HS-5 (cell line): ENCODE measurements around the gene APH1A.
"Not testable (repeated sequence)": the region's sequence is repeated elsewhere in the genome, so short reads cannot be mapped to it uniquely, and the experiment has no call there.

Source experiments
- DNase-seq: peaks from one replicate; pipeline ENCODE4 v3.0.0-alpha.2; 2012; ENCODE audit warnings: low read depth

Gene APH1A

DNA sequence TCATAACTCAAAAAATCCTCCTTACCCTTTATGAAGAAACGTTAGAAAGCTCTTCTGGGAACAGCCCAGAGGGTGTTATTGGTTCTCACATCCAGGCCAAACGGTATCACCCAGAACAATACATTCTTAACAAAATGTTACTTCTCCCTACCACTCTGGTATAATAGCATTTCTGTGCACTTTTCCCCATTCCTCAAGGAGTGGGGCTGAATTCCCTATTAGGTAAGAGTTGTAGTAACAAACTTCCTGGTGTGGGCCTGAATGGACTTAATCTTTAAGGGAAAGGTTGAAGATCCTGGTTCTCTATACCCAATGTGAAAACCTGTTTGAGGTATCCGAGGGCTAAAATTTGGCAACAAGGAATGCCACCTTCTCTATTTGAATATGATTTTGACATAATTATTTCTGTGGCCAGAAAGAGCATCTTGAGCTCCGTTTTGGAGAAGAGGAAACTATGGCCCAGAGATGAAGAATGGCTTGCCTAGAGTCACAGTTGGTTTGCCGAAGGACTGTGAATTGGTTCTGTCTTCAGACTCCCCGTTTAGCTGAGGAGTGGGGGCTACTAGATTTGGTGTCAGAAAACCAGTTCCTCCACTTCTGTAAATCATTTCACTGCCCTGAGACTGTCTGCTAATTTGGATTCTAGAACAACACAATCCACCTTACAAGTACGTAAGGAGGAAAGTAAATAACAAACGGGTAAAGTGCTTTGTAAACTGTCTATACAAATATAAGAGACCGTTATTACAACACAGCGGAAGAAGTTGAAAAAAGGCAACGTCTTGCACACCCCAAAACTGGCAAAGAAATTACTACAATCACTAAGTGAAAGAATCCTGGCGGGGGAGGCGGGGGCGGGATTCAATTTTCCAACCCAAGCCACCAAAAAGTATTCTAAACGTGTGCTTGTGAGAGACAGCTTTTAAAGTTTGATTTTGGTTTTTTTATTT, 35.2 kb downstream of the APH1A start:
- DNase-seq = no peak

DNA sequence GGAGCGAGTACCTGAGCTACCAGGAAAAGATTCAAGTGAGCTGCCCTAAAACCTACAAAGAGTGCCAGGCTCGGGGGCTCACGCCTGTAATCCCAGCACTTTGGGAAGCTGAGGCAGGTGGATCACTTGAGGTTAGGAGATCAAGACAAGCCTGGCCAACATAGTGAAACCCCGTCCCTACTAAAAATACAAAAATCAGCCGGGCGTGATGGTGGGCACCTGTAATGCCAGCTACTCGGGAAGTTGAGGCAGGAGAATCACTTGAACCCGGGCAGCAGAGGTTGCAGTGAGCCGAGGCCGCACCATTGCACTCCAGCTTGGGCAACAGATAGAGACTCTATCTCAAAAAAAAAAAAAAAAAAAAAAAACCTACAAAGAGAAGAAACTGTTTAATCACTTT, 35.9 kb downstream of the APH1A start:
- DNase-seq = not testable (repeated sequence)

- DNase-seq = not testable (repeated sequence)
These were observed 40.6 kb downstream of the APH1A start for GRCh38 chr1:150228246-150228645.

- no peak for DNase-seq
These were observed 41.6 kb downstream of the APH1A start for GRCh38 chr1:150227228-150227627.

GRCh38 chr1:150226486-150226885, 42.3 kb downstream of the APH1A start:
- no peak for DNase-seq

DNA sequence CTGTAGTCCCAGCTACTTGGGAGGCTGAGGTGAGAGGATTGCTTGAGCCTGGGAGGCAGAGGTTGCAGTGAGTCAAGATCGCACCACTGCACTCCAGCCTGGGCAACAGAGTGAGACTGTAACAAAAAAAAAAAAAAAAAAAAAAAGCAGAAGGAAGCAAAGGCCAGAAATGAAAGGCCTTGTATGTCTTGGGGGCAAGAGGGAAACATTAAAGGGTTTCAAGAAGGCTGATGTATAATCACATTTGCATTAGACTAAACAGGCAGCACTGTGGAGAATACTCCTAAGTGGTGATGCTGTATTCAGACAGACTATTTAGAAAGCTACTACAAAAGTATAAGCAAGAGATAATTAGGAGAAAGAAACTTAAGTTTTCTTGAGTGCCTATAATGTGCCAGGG, 43.3 kb downstream of the APH1A start:
- no peak for DNase-seq

GRCh38 chr1:150224983-150225382, 43.8 kb downstream of the APH1A start:
- DNase-seq = no peak

GRCh38 chr1:150221552-150221951, 47.3 kb downstream of the APH1A start:
- DNase-seq = no peak

DNA sequence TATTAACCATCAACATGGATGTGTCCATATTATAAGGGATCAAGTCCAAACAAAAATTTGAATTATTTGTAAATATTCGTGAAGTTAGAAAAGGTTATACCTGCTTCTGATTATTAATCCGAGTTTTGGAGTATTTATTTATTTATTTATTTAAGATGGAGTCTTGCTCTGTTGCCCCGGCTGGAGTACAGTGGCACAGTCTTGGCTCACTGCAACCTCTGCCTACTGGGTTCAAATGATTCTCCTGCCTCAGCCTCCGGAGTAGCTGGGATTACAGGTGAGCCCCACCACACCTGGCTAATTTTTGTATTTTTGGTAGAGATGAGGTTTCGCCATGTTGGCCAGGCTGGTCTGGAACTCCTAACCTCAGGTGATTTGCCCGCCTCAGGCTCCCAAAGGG, 53.0 kb downstream of the APH1A start:
- DNase-seq = not testable (repeated sequence)
